GM10266 (cell line): ENCODE data around the gene LKAAEAR1.

Experiments used
- DNase-seq: peaks from one replicate; pipeline ENCODE4 v3.0.0; 2012; ENCODE audit errors: extremely low spot score
- CTCF ChIP-seq: IDR thresholded peaks from 2 replicates; pipeline ENCODE4 v1.5.1; 2012; ENCODE audit warnings: mild to moderate bottlenecking, low read depth; ENCODE audit not compliant: control insufficient read depth, insufficient read depth; ENCODE audit errors: missing control alignments

LKAAEAR1 gene

DNA sequence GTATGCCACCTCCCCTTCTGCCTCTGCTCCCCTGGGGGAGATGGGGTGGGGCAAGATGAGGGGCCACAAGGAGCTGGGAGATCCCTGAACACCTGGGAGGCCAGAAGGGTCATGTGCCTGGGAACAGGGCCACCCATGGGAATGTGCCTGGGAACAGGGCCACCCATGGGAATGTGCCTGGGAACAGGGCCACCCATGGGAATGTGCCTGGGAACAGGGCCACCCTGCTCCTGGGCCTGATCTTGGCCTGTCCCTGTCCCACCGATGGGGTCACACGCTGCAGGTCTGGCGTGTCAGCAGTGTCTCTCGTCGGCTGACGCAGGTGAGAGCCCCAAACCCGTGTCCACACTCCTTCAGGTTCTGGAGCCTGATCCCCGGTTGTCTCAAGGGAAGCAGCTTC, 9.2 kb downstream of the LKAAEAR1 start:
- no peak for DNase-seq

DNA sequence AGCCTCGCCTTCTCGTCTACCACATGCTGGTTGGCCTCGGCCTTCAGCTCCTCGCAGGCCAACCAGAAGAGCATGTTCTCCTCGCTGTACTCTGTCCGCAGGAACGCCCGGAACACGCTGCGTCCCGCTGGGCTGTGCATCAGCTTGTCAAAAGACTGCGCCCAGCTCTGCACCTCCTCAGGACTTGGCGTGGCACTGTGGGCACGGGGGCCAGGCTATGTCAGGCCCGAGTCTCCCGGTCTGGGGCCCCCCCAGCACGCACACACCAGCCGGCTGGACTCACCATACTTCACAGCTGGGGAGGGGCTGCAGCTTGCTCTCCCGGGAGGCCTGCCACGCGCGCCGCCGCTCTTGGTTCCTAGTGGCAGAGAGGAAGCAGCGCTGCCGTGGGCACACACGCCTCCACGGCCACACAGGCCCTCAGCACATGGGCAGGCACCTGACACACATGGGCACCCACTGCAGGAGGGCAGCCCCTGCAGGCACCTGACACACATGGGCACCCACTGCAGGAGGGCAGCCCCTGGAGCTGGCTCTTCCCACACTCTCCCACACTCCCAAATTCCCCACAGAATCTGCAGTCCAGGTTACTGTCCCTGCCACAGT, 9.9 kb downstream of the LKAAEAR1 start:
- no peak for TF ChIP-seq CTCF
- DNase-seq = no peak

More for the DNA sequence above, 9.2 kb downstream of the LKAAEAR1 start:
- no peak for TF ChIP-seq CTCF

DNA sequence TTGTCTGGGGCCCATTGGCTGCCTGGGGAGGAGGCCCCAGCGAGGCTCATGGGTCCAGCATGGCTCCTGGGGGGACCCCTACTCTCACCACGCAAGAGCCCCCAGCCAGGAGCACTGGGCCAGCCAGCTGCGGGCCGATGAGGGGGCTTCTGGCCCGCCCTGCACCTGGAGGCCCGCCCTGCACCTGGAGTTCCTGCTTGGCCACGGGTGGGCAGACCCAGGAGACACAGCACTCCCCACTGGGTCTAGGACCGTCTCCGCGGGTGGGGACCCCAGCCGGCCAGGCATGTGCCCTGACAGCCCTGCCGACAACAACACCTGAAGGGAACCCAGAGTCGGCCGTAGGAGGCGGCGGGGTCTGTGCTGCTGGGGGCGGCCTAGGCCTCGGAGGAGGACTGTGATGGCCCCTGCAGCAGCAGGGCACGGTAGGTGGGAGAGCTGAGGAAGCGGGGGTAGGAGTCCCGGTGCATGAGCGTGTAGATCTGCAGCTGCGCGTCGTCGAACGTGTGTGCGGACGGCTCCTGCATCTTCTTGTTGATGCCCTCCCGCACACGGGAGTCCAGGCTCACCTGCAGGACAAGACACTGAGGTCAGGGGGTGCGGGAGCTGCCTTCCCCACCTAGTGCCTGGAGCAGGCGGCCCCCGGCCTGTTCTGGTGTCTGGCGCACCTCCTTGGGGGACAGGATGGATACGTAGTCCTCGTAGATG, 10.6 kb downstream of the LKAAEAR1 start:
- no peak for TF ChIP-seq CTCF
- no peak for DNase-seq

DNA sequence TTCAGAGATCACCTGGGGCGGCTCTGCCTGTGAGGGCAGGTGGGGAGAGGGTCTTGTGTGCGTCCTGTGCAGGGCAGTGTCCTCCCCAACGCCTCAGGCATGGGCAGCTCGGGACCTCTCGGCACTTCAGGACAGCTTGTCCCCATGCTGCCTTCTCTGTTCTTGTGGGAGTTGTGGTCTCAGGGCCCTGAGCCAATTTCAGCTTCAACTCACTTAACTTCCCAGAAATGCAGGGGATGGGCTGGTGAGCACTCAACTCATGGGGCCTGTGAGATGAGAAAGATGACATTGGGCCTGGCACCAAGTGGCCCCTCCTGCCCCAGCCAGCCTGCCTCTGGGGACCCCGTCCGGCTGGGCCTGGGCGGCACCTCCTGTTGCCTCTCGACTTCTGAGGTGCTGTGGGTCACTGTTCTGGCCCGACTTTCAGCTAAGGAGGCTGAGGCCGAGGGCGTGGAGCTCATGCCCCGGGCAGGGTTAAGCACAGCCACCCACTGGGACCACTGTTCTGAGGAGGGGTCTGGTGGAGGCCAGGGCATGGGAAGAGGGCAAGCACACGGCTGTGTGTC, 11.6 kb downstream of the LKAAEAR1 start:
- no peak for TF ChIP-seq CTCF
- DNase-seq = no peak

GRCh38 chr20:64071341-64072332, 12.6 kb downstream of the LKAAEAR1 start:
- no peak for TF ChIP-seq CTCF
- DNase-seq = no peak

DNA sequence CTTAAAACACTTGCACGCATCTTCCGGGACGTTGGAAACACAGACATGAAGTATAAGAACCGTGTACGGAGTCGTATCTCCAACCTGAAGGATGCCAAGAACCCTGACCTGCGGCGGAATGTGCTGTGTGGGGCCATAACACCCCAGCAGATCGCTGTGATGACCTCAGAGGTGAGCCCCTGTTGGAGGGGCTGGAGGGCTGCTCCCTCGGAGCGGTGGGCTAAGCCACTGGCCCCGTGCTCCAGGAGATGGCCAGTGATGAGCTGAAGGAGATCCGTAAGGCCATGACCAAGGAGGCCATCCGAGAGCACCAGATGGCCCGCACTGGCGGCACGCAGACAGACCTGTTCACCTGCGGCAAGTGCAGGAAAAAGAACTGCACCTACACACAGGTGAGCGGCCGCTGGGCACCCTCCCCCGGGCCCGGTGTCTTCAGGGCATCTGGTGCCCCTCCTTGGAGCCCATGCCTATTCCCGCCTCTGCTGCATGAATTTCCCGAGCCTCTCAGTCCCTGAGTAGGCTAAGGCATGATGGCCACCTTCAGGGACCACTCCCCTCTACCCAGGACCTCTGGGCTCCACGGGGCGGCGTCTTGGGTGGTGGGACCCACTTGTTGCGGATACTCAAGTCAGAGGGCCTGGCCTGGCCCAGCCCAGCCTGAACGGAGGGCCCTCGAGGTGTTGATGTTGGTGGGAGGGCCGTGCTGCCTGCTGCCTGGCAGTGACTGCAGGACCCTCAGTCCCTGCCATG, 13.8 kb downstream of the LKAAEAR1 start:
- no peak for TF ChIP-seq CTCF
- no peak for DNase-seq
